SH-SY5Y (cell line): ENCODE measurements around the gene BACH2.

Experiments used
- GATA2 ChIP-seq: IDR thresholded peaks from 2 replicates; pipeline ENCODE4 v1.6.1; 2011; ENCODE audit warnings: mild to moderate bottlenecking, low read depth, low read length
- GATA3 ChIP-seq: IDR thresholded peaks from 2 replicates; pipeline ENCODE4 v1.6.1; 2011; ENCODE audit warnings: low read depth, mild to moderate bottlenecking, low read length, moderate library complexity

- TF ChIP-seq GATA3, result no peak
- no peak for TF ChIP-seq GATA2
Observed at GRCh38 chr6:90113389-90113788, 183.3 kb downstream of the BACH2 start.
